Head of caudate nucleus (tissue), 42 donors: ENCODE data around the gene TFDP2.
A peak's percentile ranks its signal among the peaks of the same experiment; 100 is the strongest.
"Not testable (repeated sequence)": the region's sequence is repeated elsewhere in the genome, so short reads cannot be mapped to it uniquely, and the experiment has no call there.

Experiments used
- DNase-seq, 42 donors: peaks; one replicate each; pipeline versions ENCODE4 v3.0.0 to v3.0.0-alpha.2; 2020 to 2021; ENCODE audit warnings: mixed read lengths in 7 of 42
- intact Hi-C: fragments of 100-400 bp; cut with DNase I; formaldehyde crosslinking; loops from one replicate; pipeline ENCODE4 v1.15.0; 2022

The TFDP2 gene

GRCh38 chr3:142086581-142087090 lies 62.7 kb downstream of the TFDP2 start:
- DNase-seq, result no peak
- intact Hi-C loops, result no loop called here

- no peak for DNase-seq
- intact Hi-C loops, result no loop called here
These were observed 68.2 kb downstream of the TFDP2 start for GRCh38 chr3:142081178-142081577.

GRCh38 chr3:142077859-142078500 lies 71.4 kb downstream of the TFDP2 start:
- intact Hi-C loops, result no loop called here

GRCh38 chr3:142077155-142077858 lies 72.0 kb downstream of the TFDP2 start:
- intact Hi-C loops, result no loop called here
- no peak for DNase-seq

More at GRCh38 chr3:142077859-142078500, 71.4 kb downstream of the TFDP2 start:
- no peak for DNase-seq

- DNase-seq, intact Hi-C loops: not testable (repeated sequence)
These were observed 73.7 kb downstream of the TFDP2 start for GRCh38 chr3:142075656-142076055.

- intact Hi-C loops, result no loop called here
These were observed 76.5 kb downstream of the TFDP2 start for GRCh38 chr3:142072816-142073215.

GRCh38 chr3:142065932-142066331 lies 83.4 kb downstream of the TFDP2 start:
- intact Hi-C loops, result no loop called here

More at GRCh38 chr3:142072816-142073215, 76.5 kb downstream of the TFDP2 start:
- no peak for DNase-seq

GRCh38 chr3:142065344-142065743 lies 84.0 kb downstream of the TFDP2 start:
- intact Hi-C loops, result no loop called here
- DNase-seq, result peak in 13 of 42 donors; percentile 3 to 51 (median 19)

More at GRCh38 chr3:142065932-142066331, 83.4 kb downstream of the TFDP2 start:
- DNase-seq, result no peak

GRCh38 chr3:142064454-142064853 lies 84.9 kb downstream of the TFDP2 start:
- intact Hi-C loops, result no loop called here
- DNase-seq, result no peak

GRCh38 chr3:142057331-142057725 lies 92.0 kb downstream of the TFDP2 start:
- intact Hi-C loops, result no loop called here
- no peak for DNase-seq

- intact Hi-C loops, result no loop called here
- DNase-seq, result no peak
These were observed 92.6 kb downstream of the TFDP2 start for GRCh38 chr3:142056656-142057330.

- intact Hi-C loops, result no loop called here
- no peak for DNase-seq
These were observed 95.5 kb downstream of the TFDP2 start for GRCh38 chr3:142053835-142054234.

GRCh38 chr3:142053244-142053643 lies 96.1 kb downstream of the TFDP2 start:
- intact Hi-C loops, result no loop called here
- DNase-seq, result no peak

GRCh38 chr3:142051351-142051750 lies 98.0 kb downstream of the TFDP2 start:
- intact Hi-C loops, result no loop called here
- DNase-seq, result no peak

GRCh38 chr3:142047021-142047369 lies 102.3 kb downstream of the TFDP2 start:
- intact Hi-C loops, result no loop called here
- DNase-seq, result no peak

- DNase-seq, result no peak
- intact Hi-C loops, result no loop called here
These were observed 102.9 kb downstream of the TFDP2 start for GRCh38 chr3:142046320-142047020.

- intact Hi-C loops, result no loop called here
- DNase-seq, result no peak
These were observed 108.3 kb downstream of the TFDP2 start for GRCh38 chr3:142040941-142041491.

GRCh38 chr3:142035308-142035922 lies 113.9 kb downstream of the TFDP2 start:
- intact Hi-C loops, result no loop called here
- DNase-seq, result no peak

- intact Hi-C loops, result no loop called here
These were observed 116.1 kb downstream of the TFDP2 start for GRCh38 chr3:142033292-142033691.

More at GRCh38 chr3:142033292-142033691, 116.1 kb downstream of the TFDP2 start:
- DNase-seq, result no peak
